Activated CD4-positive, alpha-beta memory T cell treated with anti-CD3 and anti-CD28 coated beads for 36 hours (primary cell): Measurements from ENCODE around the gene STAT3. TPM values are rescaled to one million over a fixed set of nuclear protein-coding genes. Genes with fewer than 3 reads are reported as not detected.
"Not testable (repeated sequence)": the region's sequence is repeated elsewhere in the genome, so short reads cannot be mapped to it uniquely, and the experiment has no call there.

Experiments used
- CTCF ChIA-PET: fragments of 350-600 bp; sonication (Branson Sonifier 250); formaldehyde crosslinking; loops from one replicate; lab custom pipeline; 2021; ENCODE audit warnings: antibody characterized with exemption, inconsistent platforms; lab: Charles Lee
- POLR2A ChIA-PET: fragments of 350-600 bp; sonication (Branson Sonifier 250); formaldehyde crosslinking; loops from one replicate; lab custom pipeline; 2021; ENCODE audit warnings: antibody characterized with exemption; lab: Charles Lee
- DNase-seq: peaks from one replicate; pipeline ENCODE4 v3.0.0-alpha.2; 2020
- H3K27ac Mint-ChIP-seq: one replicate; pipeline ENCODE4 v1.8.0; 2021; ENCODE audit warnings: mixed read lengths
- H3K27me3 Mint-ChIP-seq: one replicate; pipeline ENCODE4 v1.8.0; 2021; ENCODE audit warnings: mixed read lengths
- H3K36me3 Mint-ChIP-seq: one replicate; pipeline ENCODE4 v1.8.0; 2021; ENCODE audit warnings: mixed read lengths
- H3K4me1 Mint-ChIP-seq: one replicate; pipeline ENCODE4 v1.8.0; 2021; ENCODE audit warnings: low read depth, mixed read lengths
- H3K4me3 Mint-ChIP-seq: one replicate; pipeline ENCODE4 v1.8.0; 2021; ENCODE audit warnings: mild to moderate bottlenecking, mixed read lengths
- H3K9me3 Mint-ChIP-seq: one replicate; pipeline ENCODE4 v1.8.0; 2021; ENCODE audit warnings: mixed read lengths
- intact Hi-C: fragments of 100-400 bp; cut with micrococcal nuclease; formaldehyde crosslinking; loops from one replicate; pipeline ENCODE4 v1.15.1; 2023
- total RNA-seq, 2 experiments: library from RNA; stranded (reverse); gene quantifications; one replicate each; pipeline ENCODE4 v1.2.3, GENCODE V29; 2021

STAT3 gene
- total RNA-seq, 2 experiments from 2014 or later: 194 to 198 TPM

GRCh38 chr17:42323268-42323773 is 64.9 kb downstream of the STAT3 start:
- Mint-ChIP-seq H3K27ac (peak overlapping the region; percentile 67), H3K36me3 (peaks cover 60% of the 10 kb centered on the region), H3K4me1 (peaks cover 37% of the 10 kb centered on the region), H3K9me3 (no peaks in the 10 kb centered on the region), H3K27me3 (no peaks in the 10 kb centered on the region), H3K4me3 (no peak overlapping the region)
- no peak for DNase-seq
- intact Hi-C loops: loop anchor here (1.0 to 5.0 kb wide), 4 partner anchors 64 to 199 kb away; partner anchors contain the start of gene STAT3
- ChIA-PET POLR2A (interaction anchor here (0.9 to 1.0 kb wide), 2 partner anchors 65 to 80 kb away, joined by 3 to 4 read pairs; partner anchors contain the start of gene STAT3), CTCF (interaction anchor here (0.8 to 7.2 kb wide), 17 partner anchors 8 to 101 kb away, joined by 3 to 281 read pairs (median 6); partner anchors contain the start of genes CAVIN1 and STAT3)

- peak; percentile 96 for DNase-seq
- H3K4me1 Mint-ChIP-seq: peaks cover 37% of the 10 kb centered on the region
- POLR2A ChIA-PET: interaction anchor here (1.0 to 1.9 kb wide), 2 partner anchors 11 to 80 kb away, joined by 4 to 5 read pairs; no protein-coding TSS in a partner anchor
- no peaks in the 10 kb centered on the region for H3K27me3 Mint-ChIP-seq
- peaks cover 59% of the 10 kb centered on the region for H3K36me3 Mint-ChIP-seq
- H3K27ac Mint-ChIP-seq: peak overlapping the region; percentile 67
- H3K4me3 Mint-ChIP-seq: no peak overlapping the region
- no peaks in the 10 kb centered on the region for H3K9me3 Mint-ChIP-seq
- intact Hi-C loops: loop anchor here (1.0 to 5.0 kb wide), 5 partner anchors 65 to 200 kb away; partner anchors contain the start of gene STAT3
- CTCF ChIA-PET: interaction anchor here (0.6 to 7.2 kb wide), 33 partner anchors 8 to 197 kb away, joined by 3 to 281 read pairs (median 5); partner anchors contain the start of genes CAVIN1 and STAT3
Measured at GRCh38 chr17:42322382-42323267, 65.6 kb downstream of the STAT3 start.

- H3K9me3 Mint-ChIP-seq: no peaks in the 10 kb centered on the region
- no peak overlapping the region for H3K27ac Mint-ChIP-seq
- ChIA-PET CTCF (interaction anchor here (0.6 to 7.2 kb wide), 17 partner anchors 9 to 215 kb away, joined by 3 to 281 read pairs (median 5); partner anchors contain the start of genes NAGLU and STAT3), POLR2A (interaction anchor here (1.9 kb wide), 1 partner anchor 10 kb away, joined by 5 read pairs; no protein-coding TSS in a partner anchor)
- H3K4me3 Mint-ChIP-seq: no peak overlapping the region
- no peak for DNase-seq
- intact Hi-C loops: loop anchor here (5.0 kb wide), 2 partner anchors 66 to 201 kb away; partner anchors contain the start of gene STAT3
- H3K36me3 Mint-ChIP-seq: peaks cover 61% of the 10 kb centered on the region
- no peaks in the 10 kb centered on the region for H3K27me3 Mint-ChIP-seq
- H3K4me1 Mint-ChIP-seq: peaks cover 39% of the 10 kb centered on the region
Measured at GRCh38 chr17:42321555-42321954, 66.7 kb downstream of the STAT3 start.

DNA sequence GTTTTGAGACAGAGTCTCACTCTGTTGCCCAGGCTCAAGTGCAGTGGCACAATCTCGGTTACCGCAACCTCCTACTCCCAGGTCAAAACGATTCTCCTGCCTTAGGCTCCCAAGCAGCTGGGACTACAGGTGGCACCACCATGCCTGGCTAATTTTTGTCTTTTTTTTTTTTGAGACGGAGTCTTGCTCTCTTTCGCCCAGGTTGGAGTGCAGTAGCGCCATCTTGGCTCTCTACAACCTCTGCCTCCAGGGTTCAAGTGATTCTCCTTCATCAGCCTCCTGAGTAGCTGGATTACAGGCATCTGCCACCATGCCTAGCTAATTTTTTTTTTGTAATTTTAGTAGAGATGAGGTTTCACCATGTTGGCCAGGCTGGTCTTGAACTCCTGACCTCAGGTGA is 70.3 kb downstream of the STAT3 start:
- POLR2A ChIA-PET: interaction anchor here (1.3 kb wide), 1 partner anchor 89 kb away, joined by 4 read pairs; no protein-coding TSS in a partner anchor
- peaks cover 60% of the 10 kb centered on the region for H3K4me1 Mint-ChIP-seq
- intact Hi-C loops, H3K27me3 Mint-ChIP-seq, H3K4me3 Mint-ChIP-seq, H3K9me3 Mint-ChIP-seq, H3K27ac Mint-ChIP-seq, DNase-seq: not testable (repeated sequence)
- CTCF ChIA-PET: interaction anchor here (12.4 kb wide), 1 partner anchor 87 kb away, joined by 234 read pairs; no protein-coding TSS in a partner anchor
- peaks cover 64% of the 10 kb centered on the region for H3K36me3 Mint-ChIP-seq

DNA sequence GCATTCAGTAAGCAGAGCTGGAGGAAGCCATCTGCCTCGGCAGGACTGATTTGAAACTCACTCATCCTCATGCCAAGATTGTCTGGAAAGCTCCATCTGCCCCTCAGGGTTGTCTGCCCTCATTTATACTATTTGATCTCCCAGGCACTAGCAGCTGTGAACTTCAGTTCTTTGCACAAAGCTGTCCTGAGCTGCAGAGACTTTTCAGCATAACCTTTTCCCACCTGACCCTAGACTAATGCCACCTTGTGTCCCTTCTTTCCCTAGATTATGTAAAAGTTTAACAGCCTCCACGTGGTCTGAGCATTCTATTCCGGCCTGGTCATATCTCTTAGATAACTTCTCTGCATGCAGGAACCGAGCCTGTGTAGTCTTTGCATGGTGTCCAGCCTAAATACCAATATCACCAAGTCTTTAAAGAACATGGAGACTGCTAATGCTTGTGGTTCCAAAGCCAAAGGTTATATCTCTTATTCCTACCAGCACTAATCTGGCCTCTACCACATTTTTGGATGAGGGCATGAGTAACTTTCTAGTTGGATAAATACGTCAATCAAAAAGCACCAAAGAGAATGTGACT is 70.9 kb downstream of the STAT3 start:
- CTCF ChIA-PET: interaction anchor here (0.7 to 12.4 kb wide), 2 partner anchors 44 to 88 kb away, joined by 3 to 234 read pairs; no protein-coding TSS in a partner anchor
- POLR2A ChIA-PET: no interaction called here
- Mint-ChIP-seq H3K9me3 (no peaks in the 10 kb centered on the region), H3K27me3 (no peaks in the 10 kb centered on the region), H3K36me3 (peaks cover 61% of the 10 kb centered on the region), H3K4me1 (peaks cover 59% of the 10 kb centered on the region), H3K27ac (no peak overlapping the region), H3K4me3 (no peak overlapping the region)
- no peak for DNase-seq
- intact Hi-C loops: no loop called here

- H3K4me1 Mint-ChIP-seq: peaks cover 60% of the 10 kb centered on the region
- ChIA-PET CTCF (interaction anchor here (2.1 to 12.4 kb wide), 2 partner anchors 88 to 94 kb away, joined by 6 to 234 read pairs; no protein-coding TSS in a partner anchor), POLR2A (no interaction called here)
- no peaks in the 10 kb centered on the region for H3K9me3 Mint-ChIP-seq
- intact Hi-C loops: no loop called here
- H3K27me3 Mint-ChIP-seq: no peaks in the 10 kb centered on the region
- peaks cover 59% of the 10 kb centered on the region for H3K36me3 Mint-ChIP-seq
- no peak for DNase-seq
- no peak overlapping the region for H3K27ac Mint-ChIP-seq
- H3K4me3 Mint-ChIP-seq: no peak overlapping the region
Measured at GRCh38 chr17:42316755-42317154, 71.5 kb downstream of the STAT3 start.

DNA sequence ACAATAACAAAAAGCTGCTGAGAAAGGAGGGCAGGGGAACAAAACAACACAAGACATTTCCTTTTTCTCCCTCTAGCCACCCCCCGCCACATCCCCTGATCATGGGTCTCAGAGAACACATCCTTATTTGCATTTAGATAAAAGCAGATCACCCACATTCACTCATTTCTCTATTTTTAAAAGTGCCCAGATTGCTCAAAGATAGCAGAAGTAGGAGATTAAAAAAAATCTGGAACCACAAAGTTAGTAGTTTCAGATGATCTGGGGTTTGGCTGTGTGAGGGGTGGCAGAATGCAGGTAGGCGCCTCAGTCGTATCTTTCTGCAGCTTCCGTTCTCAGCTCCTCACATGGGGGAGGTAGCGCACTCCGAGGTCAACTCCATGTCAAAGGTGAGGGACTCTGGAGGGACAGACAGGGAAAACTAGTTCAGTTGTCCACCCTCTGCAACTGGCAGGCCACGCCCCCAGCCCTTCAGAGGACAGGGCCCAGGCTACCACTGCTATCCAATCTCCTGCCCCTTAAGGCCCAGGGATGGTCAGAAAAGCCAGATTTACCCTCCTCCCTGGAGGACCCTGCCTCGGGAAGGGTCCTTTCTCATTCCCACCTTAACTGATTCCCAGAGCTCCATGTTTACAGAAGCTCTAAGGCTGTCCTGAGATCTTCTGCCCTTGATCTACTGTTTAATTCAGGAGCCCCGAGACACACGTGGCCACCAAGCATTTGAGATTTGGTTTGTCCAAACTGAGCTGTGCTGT is 72.7 kb downstream of the STAT3 start:
- CTCF ChIA-PET: interaction anchor here (0.8 to 12.4 kb wide), 6 partner anchors 7 to 212 kb away, joined by 3 to 234 read pairs (median 4); no protein-coding TSS in a partner anchor
- Mint-ChIP-seq H3K36me3 (peaks cover 62% of the 10 kb centered on the region), H3K4me1 (peaks cover 65% of the 10 kb centered on the region), H3K27ac (peak overlapping the region; percentile 74), H3K4me3 (no peak overlapping the region), H3K27me3 (no peaks in the 10 kb centered on the region), H3K9me3 (no peaks in the 10 kb centered on the region)
- POLR2A ChIA-PET: interaction anchor here (1.5 kb wide), 1 partner anchor 78 kb away, joined by 4 read pairs; no protein-coding TSS in a partner anchor
- intact Hi-C loops: no loop called here
- peak; percentile 25 for DNase-seq

DNA sequence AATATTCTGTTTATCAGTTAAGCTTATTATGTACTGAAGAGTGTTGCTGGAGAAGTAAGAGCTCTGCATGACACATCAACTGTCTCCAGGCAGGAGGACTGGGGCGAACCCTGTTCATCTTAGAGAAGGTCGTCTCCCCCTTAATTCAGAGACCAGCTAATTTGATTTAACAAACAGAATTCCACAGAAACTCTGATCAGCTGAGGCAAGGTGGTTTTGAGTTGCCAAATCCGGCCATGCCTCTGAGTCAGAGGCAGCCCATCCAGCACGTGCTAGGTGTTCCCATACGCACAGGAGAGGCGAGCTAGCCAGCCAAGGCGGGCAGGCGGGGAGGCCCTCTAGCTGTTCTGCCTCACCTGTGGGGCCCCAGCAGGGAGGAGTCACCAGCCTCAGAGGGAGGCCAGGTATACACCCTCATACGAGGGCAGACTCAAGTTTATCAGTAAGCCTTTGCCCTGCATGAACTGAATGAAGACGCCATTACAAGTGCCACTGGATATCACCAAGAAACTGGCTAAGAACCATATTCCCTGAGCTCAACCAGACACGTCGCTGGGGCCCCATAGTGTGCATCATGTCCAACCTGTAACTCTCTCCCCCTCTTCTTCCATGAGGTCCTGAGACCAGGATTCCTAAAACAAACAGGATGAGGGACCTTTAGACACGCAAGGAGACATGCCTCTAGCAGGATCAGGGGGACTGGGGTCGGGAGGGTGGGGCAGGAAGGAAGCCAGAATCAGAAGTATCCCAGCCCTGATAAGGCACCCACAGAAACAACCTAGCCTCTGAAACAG is 74.3 kb downstream of the STAT3 start:
- Mint-ChIP-seq H3K9me3 (no peaks in the 10 kb centered on the region), H3K4me1 (peaks cover 71% of the 10 kb centered on the region), H3K4me3 (peak overlapping the region; percentile 34), H3K27ac (peak overlapping the region; percentile 55), H3K36me3 (peaks cover 68% of the 10 kb centered on the region), H3K27me3 (no peaks in the 10 kb centered on the region)
- CTCF ChIA-PET: interaction anchor here (0.8 to 12.4 kb wide), 12 partner anchors 8 to 213 kb away, joined by 3 to 234 read pairs (median 6); partner anchors contain the start of gene STAT3
- intact Hi-C loops: loop anchor here (2.0 to 5.0 kb wide), 3 partner anchors 27 to 203 kb away; no protein-coding TSS in a partner anchor
- peak; percentile 44 for DNase-seq
- POLR2A ChIA-PET: interaction anchor here (0.6 to 3.7 kb wide), 6 partner anchors 10 to 120 kb away, joined by 3 to 14 read pairs (median 4); partner anchors contain the start of gene GHDC

- intact Hi-C loops: loop anchor here (2.0 to 5.0 kb wide), 3 partner anchors 27 to 204 kb away; no protein-coding TSS in a partner anchor
- H3K27ac Mint-ChIP-seq: peak overlapping the region; percentile 55
- CTCF ChIA-PET: interaction anchor here (1.1 to 12.4 kb wide), 13 partner anchors 9 to 293 kb away, joined by 3 to 234 read pairs (median 4); partner anchors contain the start of genes NKIRAS2, STAT3 and STAT5A
- no peak for DNase-seq
- H3K4me3 Mint-ChIP-seq: no peak overlapping the region
- peaks cover 76% of the 10 kb centered on the region for H3K4me1 Mint-ChIP-seq
- peaks cover 71% of the 10 kb centered on the region for H3K36me3 Mint-ChIP-seq
- POLR2A ChIA-PET: interaction anchor here (0.6 to 3.7 kb wide), 5 partner anchors 9 to 120 kb away, joined by 3 to 14 read pairs (median 4); partner anchors contain the start of gene GHDC
- H3K27me3 Mint-ChIP-seq: no peaks in the 10 kb centered on the region
- no peaks in the 10 kb centered on the region for H3K9me3 Mint-ChIP-seq
Measured at GRCh38 chr17:42313389-42313772, 74.9 kb downstream of the STAT3 start.
